HepG2 (cell line): ENCODE data around the gene ZSCAN32. TPM values are rescaled to one million over a fixed set of nuclear protein-coding genes. Genes with fewer than 3 reads are reported as not detected.

ENCODE experiments used
- ARNTL ChIP-seq: sonication (generic); formaldehyde crosslinking; IDR thresholded peaks from 2 replicates; pipeline ENCODE4 v1.4.0; 2020; ENCODE audit warnings: mild to moderate bottlenecking, missing genetic modification reagents
- ATF6 ChIP-seq: sonication (generic); formaldehyde crosslinking; conservative IDR thresholded peaks from 2 replicates; pipeline ENCODE4 v1.4.0; 2020; ENCODE audit warnings: missing genetic modification reagents
- BRD4 ChIP-seq: sonication (generic); formaldehyde crosslinking; IDR thresholded peaks from 2 replicates; pipeline ENCODE4 v1.4.0; 2020; ENCODE audit warnings: missing genetic modification reagents
- CEBPB ChIP-seq: IDR thresholded peaks from 2 replicates; pipeline ENCODE4 v1.6.1; 2011; ENCODE audit warnings: low read depth, low read length, improper control_type of control experiment, borderline replicate concordance
- FLYWCH1 ChIP-seq: sonication (generic); formaldehyde crosslinking; IDR thresholded peaks from 2 replicates; pipeline ENCODE4 v1.8.1; 2023; ENCODE audit warnings: mild to moderate bottlenecking, missing genetic modification reagents
- HNRNPL ChIP-seq: fragments of 200-400 bp; formaldehyde crosslinking; IDR thresholded peaks from 2 replicates; pipeline ENCODE4 v1.6.1; 2017; ENCODE audit warnings: mild to moderate bottlenecking, low read depth, low read length
- KDM4B ChIP-seq: sonication (generic); formaldehyde crosslinking; IDR thresholded peaks from 2 replicates; pipeline ENCODE4 v1.4.0; 2020; ENCODE audit warnings: missing genetic modification reagents
- KLF12 ChIP-seq: sonication (generic); formaldehyde crosslinking; IDR thresholded peaks from 2 replicates; pipeline ENCODE4 v1.4.0; 2020; ENCODE audit warnings: missing genetic modification reagents, borderline replicate concordance
- NCOR1 ChIP-seq: fragments of 200-600 bp; sonication (generic); IDR thresholded peaks from 2 replicates; pipeline ENCODE4 v1.7.0; 2017; ENCODE audit warnings: antibody characterized with exemption, low read length, borderline replicate concordance
- SCMH1 ChIP-seq: sonication (generic); formaldehyde crosslinking; IDR thresholded peaks from 2 replicates; pipeline ENCODE4 v1.9.0; 2021; ENCODE audit warnings: missing genetic modification reagents, mild to moderate bottlenecking, borderline replicate concordance
- SNAI1 ChIP-seq: sonication (generic); formaldehyde crosslinking; IDR thresholded peaks from 2 replicates; pipeline ENCODE4 v1.5.0; 2020; ENCODE audit warnings: mild to moderate bottlenecking, missing genetic modification reagents, borderline replicate concordance
- SUZ12 ChIP-seq: fragments of 150-350 bp; IDR thresholded peaks from 2 replicates; pipeline ENCODE4 v1.6.1; 2014; ENCODE audit warnings: low read depth, low read length
- TFDP1 ChIP-seq: IDR thresholded peaks from 2 replicates; pipeline ENCODE4 v1.6.1; 2016; ENCODE audit warnings: missing compliant biosample characterization, missing genetic modification reagents, borderline replicate concordance
- ZBTB38 ChIP-seq: sonication (generic); formaldehyde crosslinking; IDR thresholded peaks from 2 replicates; pipeline ENCODE4 v1.5.1; 2020; ENCODE audit warnings: mild to moderate bottlenecking, missing genetic modification reagents
- ZHX1 ChIP-seq: sonication (generic); formaldehyde crosslinking; IDR thresholded peaks from 2 replicates; pipeline ENCODE4 v1.8.1; 2022; ENCODE audit warnings: low read depth, mild to moderate bottlenecking, missing genetic modification reagents
- ZKSCAN5 ChIP-seq: sonication (generic); formaldehyde crosslinking; IDR thresholded peaks from 2 replicates; pipeline ENCODE4 v1.5.1; 2020; ENCODE audit warnings: mild to moderate bottlenecking, missing genetic modification reagents
- ZNF564 ChIP-seq: sonication (generic); formaldehyde crosslinking; IDR thresholded peaks from 2 replicates; pipeline ENCODE4 v1.8.1; 2023; ENCODE audit warnings: mild to moderate bottlenecking, missing genetic modification reagents
- ZNF687 ChIP-seq: sonication (generic); formaldehyde crosslinking; IDR thresholded peaks from 2 replicates; pipeline ENCODE4 v1.5.1; 2020; ENCODE audit warnings: mild to moderate bottlenecking, missing genetic modification reagents, moderate library complexity
- polyA plus RNA-seq, 8 experiments: library from polyadenylated mRNA; depleted of rRNA in 3 of 8; stranded (reverse) in 7 of 8; unstranded in 1 of 8; fragments of >200 nt; fragmentation: Illumina TruSeq in 4 of 8; extraction: Trizol in 4 of 8; gene quantifications; 2 replicates each; pipeline versions ENCODE4 v1.2.1 to v1.2.3, GENCODE V29; 2011 to 2016; ENCODE audit warnings: low read depth in 4 of 8, missing spikeins in 1 of 8, mixed read lengths in 1 of 8; ENCODE audit not compliant: insufficient read depth in 1 of 8
- total RNA-seq, 5 experiments: library from RNA; depleted of rRNA; stranded (reverse); fragments of >200 nt; fragmentation: Illumina TruSeq; extraction: Trizol; gene quantifications; 2 replicates each; pipeline ENCODE4 v1.2.3, GENCODE V29; 2016; ENCODE audit warnings: low read depth in 1 of 5

ZSCAN32 gene
- total and polyA plus RNA-seq, 2 of the 13 experiments (the other 11 are each of a cell fraction or from before 2014, with no cell fraction given): 10.7 to 12.8 TPM

GRCh38 chr16:3400779-3401688, at the start of gene ZSCAN32, which contains the start of gene ZNF174 (continued):
- peak; percentile 92 for TF ChIP-seq ZNF687 (CRISPR knock-in tag)
- TF ChIP-seq SNAI1 (CRISPR knock-in tag): no peak
- peak; percentile 45; the same call in 1 of the 2 replicates for TF ChIP-seq ZBTB38 (CRISPR knock-in tag)
- peak; percentile 51; the same call in 1 of the 2 replicates for TF ChIP-seq TFDP1
- TF ChIP-seq ZNF564 (CRISPR knock-in tag): peak; percentile 41; the same call in 1 of the 2 replicates
- TF ChIP-seq KLF12 (CRISPR knock-in tag): peak; percentile 93; the same call in 1 of the 2 replicates
- TF ChIP-seq CEBPB: no peak
- TF ChIP-seq NCOR1: peak; percentile 44; the same call in 1 of the 2 replicates
- TF ChIP-seq ZHX1: peak; percentile 81; the same call in 1 of the 2 replicates
- peak; percentile 68 for TF ChIP-seq BRD4 (CRISPR knock-in tag)
- TF ChIP-seq ARNTL (CRISPR knock-in tag): 0 out of 2 replicates have a peak, but pooled peaks have one; percentile 34
- TF ChIP-seq SUZ12: peak; percentile 82
- TF ChIP-seq FLYWCH1: no peak
- TF ChIP-seq HNRNPL: 0 out of 2 replicates have a peak, but pooled peaks have one; percentile 13
- no peak for TF ChIP-seq ATF6 (CRISPR knock-in tag)
- TF ChIP-seq KDM4B (CRISPR knock-in tag): no peak
- no peak for TF ChIP-seq ZKSCAN5
- no peak for TF ChIP-seq SCMH1 (CRISPR knock-in tag)
